Left lung (tissue), 10 donors: Measurements from ENCODE around the gene CLDN17. TPM values are rescaled to one million over a fixed set of nuclear protein-coding genes. Genes with fewer than 3 reads are reported as not detected.

Experiments
- ATAC-seq: fragments of 200-7000 bp; cut with Tn5 transposase; one replicate; pipeline ENCODE4 v1.9.1; 2020; ENCODE audit warnings: moderate library complexity
- DNase-seq, 4 donors: peaks; one replicate each; pipeline ENCODE4 v3.0.0-alpha.2; 2013 to 2020
- H3K27ac ChIP-seq, 2 donors: fragments of 200-600 bp; sonication (generic) in 1 of 2; one replicate each; pipeline versions ENCODE4 v1.5.0 to v1.8.0; 2020 to 2021
- H3K27me3 ChIP-seq, 2 donors: fragments of 200-600 bp; sonication (generic) in 1 of 2; one replicate each; pipeline versions ENCODE4 v1.5.0 to v1.8.0; 2020 to 2021
- H3K36me3 ChIP-seq, 2 donors: fragments of 200-600 bp; sonication (generic) in 1 of 2; one replicate each; pipeline versions ENCODE4 v1.5.0 to v1.8.0; 2020 to 2021
- H3K4me1 ChIP-seq, 2 donors: fragments of 200-600 bp; one replicate each; pipeline ENCODE4 v1.8.0; 2021
- H3K4me3 ChIP-seq, 2 donors: fragments of 200-600 bp; sonication (generic) in 1 of 2; one replicate each; pipeline versions ENCODE4 v1.5.0 to v1.8.0; 2020 to 2021; ENCODE audit warnings: mild to moderate bottlenecking in 1 of 2
- H3K9me3 ChIP-seq, 2 donors: fragments of 200-600 bp; sonication (generic) in 1 of 2; one replicate each; pipeline versions ENCODE4 v1.5.0 to v1.8.0; 2020 to 2021
- intact Hi-C, 2 donors: fragments of 100-400 bp; cut with DNase I; formaldehyde crosslinking; loops; one replicate each; pipeline versions ENCODE4 v1.11.2 to v1.14.2; 2022
- polyA plus RNA-seq, 6 donors: library from polyadenylated mRNA; unstranded; fragments of 120-200 nt; gene quantifications; one replicate each; pipeline ENCODE4 v1.2.1, GENCODE V29; 2013; ENCODE audit not compliant: insufficient read length in 6 of 6
- total RNA-seq, 2 donors: library from RNA; stranded (reverse); fragmentation: NEBNext Ultra II Directional; extraction: Animal tissue kit (Norgen Biotek cat#: 25700); gene quantifications; one replicate each; pipeline ENCODE4 v1.2.1, GENCODE V29; 2021
- TF ChIP-seq, protein P1 (sequence below), 2 donors: fragments of 200-600 bp; sonication (generic) in 1 of 2; IDR thresholded peaks; one replicate each; pipeline versions ENCODE4 v1.5.0 to v1.8.0; 2021; ENCODE audit warnings: antibody characterized with exemption in 2 of 2
- donor health status: DM: no; HTN: yes; CAD: no.
- donor health status: DM: no; HTN: no; CAD: no.

The CLDN17 gene
- total and polyA plus RNA-seq, 8 donors: not detected

DNA sequence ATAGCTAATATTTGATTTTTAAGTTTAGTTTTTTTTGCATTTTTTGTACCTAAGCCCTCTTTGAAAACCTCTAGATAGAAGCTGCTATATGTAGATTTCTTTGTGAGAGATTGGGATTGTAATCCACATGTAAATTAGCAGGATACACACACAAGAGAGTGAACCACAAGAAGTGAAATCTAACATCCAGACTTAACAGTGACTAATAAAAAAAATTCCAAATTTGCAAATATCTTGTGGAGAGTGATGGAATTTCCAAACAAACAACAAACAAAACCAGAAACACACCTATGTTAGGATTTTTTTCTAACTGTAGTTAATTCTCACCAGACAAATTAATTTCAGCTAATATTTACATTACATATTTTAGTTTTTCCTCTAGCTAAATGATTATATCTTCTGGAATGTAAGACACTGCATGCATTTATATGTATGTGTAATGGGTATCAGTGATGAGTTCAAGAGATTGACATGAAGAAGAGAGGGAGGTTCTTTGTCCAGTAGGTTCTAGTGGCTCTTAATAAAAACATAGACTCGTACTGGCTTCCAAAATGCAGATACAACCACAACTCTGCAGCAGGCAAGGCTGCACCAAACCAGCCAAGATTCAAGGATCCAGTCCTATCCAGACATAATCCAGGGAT, 12.8 kb downstream of the CLDN17 start:
- TF ChIP-seq, protein P1, sequence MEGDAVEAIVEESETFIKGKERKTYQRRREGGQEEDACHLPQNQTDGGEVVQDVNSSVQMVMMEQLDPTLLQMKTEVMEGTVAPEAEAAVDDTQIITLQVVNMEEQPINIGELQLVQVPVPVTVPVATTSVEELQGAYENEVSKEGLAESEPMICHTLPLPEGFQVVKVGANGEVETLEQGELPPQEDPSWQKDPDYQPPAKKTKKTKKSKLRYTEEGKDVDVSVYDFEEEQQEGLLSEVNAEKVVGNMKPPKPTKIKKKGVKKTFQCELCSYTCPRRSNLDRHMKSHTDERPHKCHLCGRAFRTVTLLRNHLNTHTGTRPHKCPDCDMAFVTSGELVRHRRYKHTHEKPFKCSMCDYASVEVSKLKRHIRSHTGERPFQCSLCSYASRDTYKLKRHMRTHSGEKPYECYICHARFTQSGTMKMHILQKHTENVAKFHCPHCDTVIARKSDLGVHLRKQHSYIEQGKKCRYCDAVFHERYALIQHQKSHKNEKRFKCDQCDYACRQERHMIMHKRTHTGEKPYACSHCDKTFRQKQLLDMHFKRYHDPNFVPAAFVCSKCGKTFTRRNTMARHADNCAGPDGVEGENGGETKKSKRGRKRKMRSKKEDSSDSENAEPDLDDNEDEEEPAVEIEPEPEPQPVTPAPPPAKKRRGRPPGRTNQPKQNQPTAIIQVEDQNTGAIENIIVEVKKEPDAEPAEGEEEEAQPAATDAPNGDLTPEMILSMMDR (IDR thresholded peaks at IDR 0.05): no peak
- DNase-seq: no peak
- Histone ChIP-seq H3K4me1 (no peaks in the 10 kb centered on the region), H3K4me3 (no peak overlapping the region), H3K36me3 (no peaks in the 10 kb centered on the region), H3K27ac (no peak overlapping the region), H3K27me3 (no peaks in the 10 kb centered on the region), H3K9me3 (no peaks in the 10 kb centered on the region)
- no peak for ATAC-seq
- intact Hi-C loops: no loop called here

DNA sequence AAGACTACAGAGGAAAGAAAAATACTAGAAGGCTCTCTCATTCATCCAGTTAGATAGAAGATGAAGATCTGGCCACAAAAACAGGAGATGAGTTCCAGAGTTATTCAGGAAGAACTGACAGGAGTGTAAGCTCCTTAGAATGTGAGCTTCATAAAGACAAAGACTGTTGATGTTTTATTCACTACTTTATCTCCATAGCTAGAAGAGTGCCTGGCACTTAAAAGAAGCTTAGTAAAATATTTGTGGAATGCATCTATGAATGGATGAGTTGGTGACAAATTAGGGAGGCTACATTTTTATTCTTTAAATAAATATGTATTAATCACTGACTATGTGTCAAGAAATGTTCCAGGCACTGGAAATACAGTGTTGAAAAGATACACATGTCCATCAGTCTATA, 13.8 kb downstream of the CLDN17 start:
- no peaks in the 10 kb centered on the region for H3K36me3 ChIP-seq
- no peak overlapping the region for H3K4me3 ChIP-seq
- DNase-seq (no peak), ATAC-seq (no peak)
- no peaks in the 10 kb centered on the region for H3K9me3 ChIP-seq
- H3K27ac ChIP-seq: no peak overlapping the region
- H3K4me1 ChIP-seq: no peaks in the 10 kb centered on the region
- intact Hi-C loops: no loop called here
- H3K27me3 ChIP-seq: no peaks in the 10 kb centered on the region
- TF ChIP-seq, protein P1 (IDR thresholded peaks at IDR 0.05): no peak

DNA sequence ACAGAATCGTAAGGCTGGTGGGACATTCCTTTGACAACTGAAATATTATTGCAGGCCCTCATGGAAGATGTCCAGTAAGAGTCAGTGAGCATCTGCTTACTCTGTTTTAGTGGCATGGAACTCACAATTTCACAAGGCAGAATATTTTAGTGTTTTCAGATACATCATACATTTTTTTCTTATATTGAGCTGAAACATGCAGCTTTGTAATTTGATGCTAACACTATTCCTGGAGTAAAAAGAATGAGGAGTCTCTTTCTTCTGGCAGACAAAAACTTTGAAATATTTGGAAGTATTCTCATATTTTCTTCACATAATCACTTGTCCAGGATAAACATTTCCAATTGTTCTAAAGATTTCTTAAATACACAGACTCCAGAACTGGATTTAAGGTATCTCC, 17.7 kb downstream of the CLDN17 start:
- Histone ChIP-seq H3K27me3 (no peaks in the 10 kb centered on the region), H3K4me1 (no peaks in the 10 kb centered on the region), H3K4me3 (no peak overlapping the region), H3K9me3 (no peaks in the 10 kb centered on the region), H3K36me3 (no peaks in the 10 kb centered on the region), H3K27ac (no peak overlapping the region)
- intact Hi-C loops: no loop called here
- ATAC-seq (no peak), DNase-seq (no peak)
- TF ChIP-seq, protein P1 (IDR thresholded peaks at IDR 0.05): no peak

DNA sequence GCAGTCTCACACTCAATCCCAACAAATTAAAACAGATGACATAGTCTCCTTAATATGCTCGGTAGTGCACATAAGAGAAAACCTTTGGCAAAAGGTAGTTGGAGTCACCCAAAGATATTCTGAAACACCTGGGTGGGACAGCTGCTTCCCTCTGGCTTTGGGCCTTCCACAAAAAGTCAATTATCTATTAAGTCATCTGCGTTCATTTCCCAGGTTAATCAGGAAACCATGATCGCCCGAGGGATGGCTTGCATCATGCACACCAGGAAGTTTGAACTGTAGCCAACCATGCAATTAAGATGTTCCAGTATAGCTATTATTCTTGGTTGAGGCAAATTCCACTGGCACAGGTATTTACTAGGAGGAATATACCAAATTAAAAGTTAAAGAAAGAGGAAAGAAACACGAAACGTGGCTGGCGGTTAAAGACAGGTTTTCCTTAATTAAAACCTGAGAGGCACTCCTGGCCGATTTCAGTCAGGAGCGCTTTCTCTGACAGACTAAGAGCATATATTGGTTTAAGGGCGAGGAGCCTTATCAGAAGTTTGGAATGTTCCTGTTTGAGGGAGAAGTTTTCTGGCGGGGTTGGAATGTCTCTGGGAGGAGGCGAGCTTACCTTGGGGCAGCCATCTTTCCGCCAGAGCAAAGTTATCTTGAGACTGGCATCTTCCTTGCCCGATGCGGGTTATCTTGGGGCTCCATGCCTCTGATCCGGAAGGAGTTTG, 19.9 kb downstream of the CLDN17 start:
- intact Hi-C loops: no loop called here
- no peak overlapping the region for H3K27ac ChIP-seq
- no peaks in the 10 kb centered on the region for H3K9me3 ChIP-seq
- TF ChIP-seq, protein P1 (IDR thresholded peaks at IDR 0.05): no peak
- no peaks in the 10 kb centered on the region for H3K27me3 ChIP-seq
- DNase-seq: peak in 1 of 4 donors; percentile 3
- no peak overlapping the region for H3K4me3 ChIP-seq
- no peaks in the 10 kb centered on the region for H3K4me1 ChIP-seq
- H3K36me3 ChIP-seq: no peaks in the 10 kb centered on the region
- ATAC-seq: no peak

DNA sequence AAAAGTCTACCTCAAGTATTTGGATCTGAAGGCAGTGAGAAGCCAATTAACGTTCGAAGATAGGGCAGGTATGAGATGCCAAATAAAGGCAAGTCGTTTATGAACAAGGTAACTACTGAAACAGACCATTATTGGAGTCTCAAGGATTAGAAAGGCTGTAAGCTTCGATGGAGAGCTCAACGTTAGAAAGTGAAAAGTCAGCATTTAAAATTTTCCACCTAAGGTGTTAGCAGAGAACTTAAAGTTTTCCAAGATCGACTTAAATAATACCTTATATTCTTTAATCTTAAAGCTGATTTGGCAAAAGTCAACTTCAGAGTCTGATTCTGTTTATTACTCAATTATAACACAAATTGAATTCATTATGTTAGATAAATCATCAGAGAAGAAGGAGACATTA, 28.1 kb downstream of the CLDN17 start:
- no peak for ATAC-seq
- H3K27me3 ChIP-seq: no peaks in the 10 kb centered on the region
- H3K36me3 ChIP-seq: no peaks in the 10 kb centered on the region
- no peak overlapping the region for H3K4me3 ChIP-seq
- no peak for DNase-seq
- no peaks in the 10 kb centered on the region for H3K4me1 ChIP-seq
- H3K27ac ChIP-seq: no peak overlapping the region
- no peaks in the 10 kb centered on the region for H3K9me3 ChIP-seq
- TF ChIP-seq, protein P1 (IDR thresholded peaks at IDR 0.05): no peak
- intact Hi-C loops: no loop called here
